HEK293 (cell line): ENCODE results near the gene TDRD9.
A peak's percentile ranks its signal among the peaks of the same experiment; 100 is the strongest.

Source experiments
- CTCF ChIA-PET: fragments of 350-600 bp; formaldehyde crosslinking; extraction: SDS; loops from one replicate; lab custom pipeline; 2021; ENCODE audit warnings: antibody characterized with exemption; lab: Yijun Ruan, JAX
- POLR2A ChIA-PET: fragments of 300-600 bp; formaldehyde crosslinking; extraction: SDS; loops from one replicate; lab custom pipeline; 2020; ENCODE audit warnings: antibody characterized with exemption, inconsistent platforms; lab: Yijun Ruan, JAX
- H3K27ac ChIP-seq: fragments of 200-500 bp; sonication (Bioruptor generic); 2 replicates; pipeline ENCODE4 v1.5.1; 2014; ENCODE audit warnings: low read depth, low read length, control low read depth, inconsistent platforms; ENCODE audit errors: extremely low read depth
- H3K36me3 ChIP-seq, 2 experiments: fragments of 200-500 bp in 1 of 2; sonication (Bioruptor generic) in 1 of 2; 1 replicate in 1 of 2; 2 replicates in 1 of 2; pipeline ENCODE4 v1.5.1; 2014 to 2017; ENCODE audit warnings: inconsistent platforms in 2 of 2, low read length in 2 of 2; ENCODE audit not compliant: control insufficient read depth in 2 of 2, insufficient read depth in 1 of 2
- H3K4me1 ChIP-seq: fragments of 200-500 bp; sonication (Bioruptor generic); 2 replicates; pipeline ENCODE4 v1.5.1; 2014; ENCODE audit warnings: mild to moderate bottlenecking, low read length, inconsistent platforms; ENCODE audit not compliant: control insufficient read depth, insufficient read depth
- H3K4me3 ChIP-seq: 2 replicates; pipeline ENCODE4 v1.5.1; 2011; ENCODE audit warnings: low read depth, mild to moderate bottlenecking, control low read depth, low read length, moderate library complexity
- H3K9me3 ChIP-seq: fragments of 200-500 bp; sonication (Bioruptor generic); 2 replicates; pipeline ENCODE4 v1.5.1; 2014; ENCODE audit warnings: low read depth, low read length, inconsistent platforms; ENCODE audit not compliant: control insufficient read depth, insufficient read depth
- CTCF ChIP-seq: fragments of 450-650 bp; formaldehyde crosslinking; IDR thresholded peaks from 2 replicates; pipeline ENCODE4 v1.5.1; 2016; ENCODE audit warnings: missing biosample characterization, missing genetic modification characterization
- EGR2 ChIP-seq: fragments of 450-650 bp; formaldehyde crosslinking; IDR thresholded peaks from 2 replicates; pipeline ENCODE4 v1.5.1; 2016; ENCODE audit warnings: low read depth, missing biosample characterization, missing genetic modification characterization
- GLIS1 ChIP-seq: fragments of 450-650 bp; formaldehyde crosslinking; IDR thresholded peaks from 2 replicates; pipeline ENCODE4 v1.5.1; 2016; ENCODE audit warnings: missing biosample characterization, missing genetic modification characterization
- GLIS2 ChIP-seq: fragments of 450-650 bp; formaldehyde crosslinking; IDR thresholded peaks from 2 replicates; pipeline ENCODE4 v1.5.1; 2016; ENCODE audit warnings: missing biosample characterization, missing genetic modification characterization
- ZFHX2 ChIP-seq: fragments of 450-650 bp; formaldehyde crosslinking; conservative IDR thresholded peaks from 2 replicates; pipeline ENCODE4 v1.5.1; 2016; ENCODE audit warnings: missing biosample characterization, missing genetic modification characterization
- ZFP3 ChIP-seq: fragments of 450-650 bp; formaldehyde crosslinking; IDR thresholded peaks from 2 replicates; pipeline ENCODE4 v1.5.1; 2016; ENCODE audit warnings: low read depth, missing biosample characterization, missing genetic modification characterization
- ZIC2 ChIP-seq: fragments of 450-650 bp; formaldehyde crosslinking; IDR thresholded peaks from 2 replicates; pipeline ENCODE4 v1.5.1; 2016; ENCODE audit warnings: missing biosample characterization, missing genetic modification characterization
- ZNF10 ChIP-seq: fragments of 450-650 bp; formaldehyde crosslinking; IDR thresholded peaks from 2 replicates; pipeline ENCODE4 v1.5.1; 2017; ENCODE audit warnings: missing biosample characterization, missing genetic modification characterization
- ZNF140 ChIP-seq: fragments of 450-650 bp; formaldehyde crosslinking; IDR thresholded peaks from 2 replicates; pipeline ENCODE4 v1.5.1; 2016; ENCODE audit warnings: missing biosample characterization, missing genetic modification characterization
- ZNF16 ChIP-seq: fragments of 450-650 bp; formaldehyde crosslinking; IDR thresholded peaks from 2 replicates; pipeline ENCODE4 v1.5.1; 2016; ENCODE audit warnings: low read depth, missing biosample characterization, missing genetic modification characterization
- ZNF266 ChIP-seq: fragments of 450-650 bp; formaldehyde crosslinking; IDR thresholded peaks from 2 replicates; pipeline ENCODE4 v1.5.1; 2016; ENCODE audit warnings: missing biosample characterization, missing genetic modification characterization, low read depth
- ZNF341 ChIP-seq: fragments of 450-650 bp; formaldehyde crosslinking; IDR thresholded peaks from 2 replicates; pipeline ENCODE4; 2016; ENCODE audit warnings: low read depth, missing biosample characterization, missing genetic modification characterization
- ZNF366 ChIP-seq: fragments of 450-650 bp; formaldehyde crosslinking; conservative IDR thresholded peaks from 2 replicates; pipeline ENCODE4 v1.5.1; 2016; ENCODE audit warnings: missing biosample characterization, missing genetic modification characterization
- ZNF626 ChIP-seq: fragments of 450-650 bp; sonication (Bioruptor Pico); formaldehyde crosslinking; IDR thresholded peaks from 2 replicates; pipeline ENCODE4 v1.5.1; 2018; ENCODE audit warnings: missing biosample characterization, missing genetic modification characterization, inconsistent platforms
- ZNF664 ChIP-seq: fragments of 450-650 bp; formaldehyde crosslinking; IDR thresholded peaks from 2 replicates; pipeline ENCODE4 v1.5.1; 2016; ENCODE audit warnings: missing biosample characterization, missing genetic modification characterization
- ZNF837 ChIP-seq: fragments of 450-650 bp; formaldehyde crosslinking; IDR thresholded peaks from 2 replicates; pipeline ENCODE4 v1.5.1; 2016; ENCODE audit warnings: missing biosample characterization, missing genetic modification characterization
- TF ChIP-seq, protein P1 (sequence below): fragments of 450-650 bp; formaldehyde crosslinking; IDR thresholded peaks from 2 replicates; pipeline ENCODE4 v1.5.1; 2017; ENCODE audit warnings: missing biosample characterization, missing genetic modification characterization
- TF ChIP-seq, protein P2 (sequence below): fragments of 450-650 bp; formaldehyde crosslinking; conservative IDR thresholded peaks from 2 replicates; pipeline ENCODE4 v1.5.1; 2016; ENCODE audit warnings: low read depth, missing biosample characterization, missing genetic modification characterization

TDRD9 gene

GRCh38 chr14:104099096-104100041 is 171.1 kb downstream of the TDRD9 start:
- Histone ChIP-seq H3K4me1 (no peaks in the 10 kb centered on the region), H3K36me3 (no peaks in the 10 kb centered on the region), H3K27ac (no peak overlapping the region), H3K4me3 (no peak overlapping the region), H3K9me3 (no peaks in the 10 kb centered on the region)
- no peak for TF ChIP-seq ZNF626 (tag by site-specific recombination)
- TF ChIP-seq ZNF664 (tag by site-specific recombination) = no peak
- TF ChIP-seq ZNF837 = no peak
- TF ChIP-seq GLIS1 (tag by site-specific recombination) = peak; percentile 43; the same call in 1 of the 2 replicates
- no peak for TF ChIP-seq ZNF10 (tag by site-specific recombination)
- TF ChIP-seq ZIC2 (tag by site-specific recombination) = peak; percentile 26; the same call in 1 of the 2 replicates
- peak; percentile 34; the same call in 1 of the 2 replicates for TF ChIP-seq GLIS2 (tag by site-specific recombination)
- TF ChIP-seq, protein P1, sequence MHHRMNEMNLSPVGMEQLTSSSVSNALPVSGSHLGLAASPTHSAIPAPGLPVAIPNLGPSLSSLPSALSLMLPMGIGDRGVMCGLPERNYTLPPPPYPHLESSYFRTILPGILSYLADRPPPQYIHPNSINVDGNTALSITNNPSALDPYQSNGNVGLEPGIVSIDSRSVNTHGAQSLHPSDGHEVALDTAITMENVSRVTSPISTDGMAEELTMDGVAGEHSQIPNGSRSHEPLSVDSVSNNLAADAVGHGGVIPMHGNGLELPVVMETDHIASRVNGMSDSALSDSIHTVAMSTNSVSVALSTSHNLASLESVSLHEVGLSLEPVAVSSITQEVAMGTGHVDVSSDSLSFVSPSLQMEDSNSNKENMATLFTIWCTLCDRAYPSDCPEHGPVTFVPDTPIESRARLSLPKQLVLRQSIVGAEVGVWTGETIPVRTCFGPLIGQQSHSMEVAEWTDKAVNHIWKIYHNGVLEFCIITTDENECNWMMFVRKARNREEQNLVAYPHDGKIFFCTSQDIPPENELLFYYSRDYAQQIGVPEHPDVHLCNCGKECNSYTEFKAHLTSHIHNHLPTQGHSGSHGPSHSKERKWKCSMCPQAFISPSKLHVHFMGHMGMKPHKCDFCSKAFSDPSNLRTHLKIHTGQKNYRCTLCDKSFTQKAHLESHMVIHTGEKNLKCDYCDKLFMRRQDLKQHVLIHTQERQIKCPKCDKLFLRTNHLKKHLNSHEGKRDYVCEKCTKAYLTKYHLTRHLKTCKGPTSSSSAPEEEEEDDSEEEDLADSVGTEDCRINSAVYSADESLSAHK (tag by site-specific recombination) = no peak
- CTCF ChIA-PET = interaction anchor here (1.0 kb wide), 1 partner anchor 22 kb away, joined by 4 read pairs; no protein-coding TSS in a partner anchor
- POLR2A ChIA-PET = no interaction called here

DNA sequence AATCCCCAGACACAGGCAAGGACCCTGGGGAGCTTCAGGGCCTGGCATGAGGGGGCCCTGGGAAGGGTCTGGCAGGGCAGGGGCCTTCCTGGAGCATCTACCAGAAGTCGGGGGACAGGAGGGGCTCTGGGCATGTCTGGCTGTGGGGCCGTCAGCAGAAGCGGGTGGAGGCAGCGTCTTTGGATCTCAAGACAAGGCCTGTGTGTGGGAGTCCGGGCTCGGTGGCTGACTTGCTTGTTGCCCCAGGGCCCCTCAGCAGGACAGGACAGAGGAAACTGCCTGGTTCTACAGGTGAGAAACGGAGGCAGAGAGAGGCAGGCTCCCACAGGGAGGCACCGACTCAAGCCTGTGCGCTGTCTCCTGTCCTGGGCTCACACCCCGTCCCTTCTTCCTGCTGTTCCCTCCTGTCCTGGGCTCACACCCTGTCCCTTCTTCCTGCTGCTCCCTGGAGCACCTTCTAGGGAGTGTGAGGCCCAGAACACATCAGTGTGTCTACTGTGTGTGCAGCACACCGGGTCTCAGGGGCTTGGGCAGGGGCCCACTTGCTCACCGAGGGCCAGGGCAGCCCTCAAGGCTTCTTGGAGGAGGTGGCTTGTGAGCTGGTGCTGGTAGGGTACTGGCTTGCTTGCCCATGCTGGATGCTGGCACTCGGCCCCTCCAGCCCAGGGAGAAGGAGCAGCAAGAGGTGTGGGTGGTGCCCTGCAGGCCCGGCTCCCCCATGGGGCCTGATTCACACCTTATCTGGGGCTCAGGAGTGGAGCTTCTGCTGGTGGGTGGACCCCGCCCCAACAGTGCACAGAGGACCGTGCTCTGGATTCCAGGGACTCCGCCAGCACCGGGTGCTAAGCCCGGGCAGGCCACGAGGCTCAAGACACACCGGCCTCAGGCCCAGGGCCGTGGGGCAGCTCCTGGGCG is 172.2 kb downstream of the TDRD9 start:
- CTCF ChIA-PET = interaction anchor here (1.0 kb wide), 1 partner anchor 23 kb away, joined by 4 read pairs; no protein-coding TSS in a partner anchor
- Histone ChIP-seq H3K36me3 (no peaks in the 10 kb centered on the region), H3K4me3 (no peak overlapping the region), H3K27ac (no peak overlapping the region)
- TF ChIP-seq ZNF366 (tag by site-specific recombination) = no peak
- TF ChIP-seq EGR2 (tag by site-specific recombination) = peak; percentile 82
- TF ChIP-seq, protein P2, sequence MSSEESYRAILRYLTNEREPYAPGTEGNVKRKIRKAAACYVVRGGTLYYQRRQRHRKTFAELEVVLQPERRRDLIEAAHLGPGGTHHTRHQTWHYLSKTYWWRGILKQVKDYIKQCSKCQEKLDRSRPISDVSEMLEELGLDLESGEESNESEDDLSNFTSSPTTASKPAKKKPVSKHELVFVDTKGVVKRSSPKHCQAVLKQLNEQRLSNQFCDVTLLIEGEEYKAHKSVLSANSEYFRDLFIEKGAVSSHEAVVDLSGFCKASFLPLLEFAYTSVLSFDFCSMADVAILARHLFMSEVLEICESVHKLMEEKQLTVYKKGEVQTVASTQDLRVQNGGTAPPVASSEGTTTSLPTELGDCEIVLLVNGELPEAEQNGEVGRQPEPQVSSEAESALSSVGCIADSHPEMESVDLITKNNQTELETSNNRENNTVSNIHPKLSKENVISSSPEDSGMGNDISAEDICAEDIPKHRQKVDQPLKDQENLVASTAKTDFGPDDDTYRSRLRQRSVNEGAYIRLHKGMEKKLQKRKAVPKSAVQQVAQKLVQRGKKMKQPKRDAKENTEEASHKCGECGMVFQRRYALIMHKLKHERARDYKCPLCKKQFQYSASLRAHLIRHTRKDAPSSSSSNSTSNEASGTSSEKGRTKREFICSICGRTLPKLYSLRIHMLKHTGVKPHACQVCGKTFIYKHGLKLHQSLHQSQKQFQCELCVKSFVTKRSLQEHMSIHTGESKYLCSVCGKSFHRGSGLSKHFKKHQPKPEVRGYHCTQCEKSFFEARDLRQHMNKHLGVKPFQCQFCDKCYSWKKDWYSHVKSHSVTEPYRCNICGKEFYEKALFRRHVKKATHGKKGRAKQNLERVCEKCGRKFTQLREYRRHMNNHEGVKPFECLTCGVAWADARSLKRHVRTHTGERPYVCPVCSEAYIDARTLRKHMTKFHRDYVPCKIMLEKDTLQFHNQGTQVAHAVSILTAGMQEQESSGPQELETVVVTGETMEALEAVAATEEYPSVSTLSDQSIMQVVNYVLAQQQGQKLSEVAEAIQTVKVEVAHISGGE (tag by site-specific recombination) = no peak
- peak; percentile 95 for TF ChIP-seq ZFHX2 (tag by site-specific recombination)
- no peak for TF ChIP-seq ZNF140 (tag by site-specific recombination)
- TF ChIP-seq CTCF (tag by site-specific recombination) = no peak
- no peak for TF ChIP-seq ZNF266 (tag by site-specific recombination)
- TF ChIP-seq ZFP3 (tag by site-specific recombination) = no peak
- peak; percentile 38 for TF ChIP-seq ZNF341 (tag by site-specific recombination)
- no peak for TF ChIP-seq ZNF16 (tag by site-specific recombination)
- TF ChIP-seq, all 188 proteins: peak for 3
- Histone ChIP-seq H3K4me1 (no peaks in the 10 kb centered on the region), H3K9me3 (no peaks in the 10 kb centered on the region)
- POLR2A ChIA-PET = no interaction called here
